Heart left ventricle (tissue), 13 donors: ENCODE results near the gene ZKSCAN7.

Experiments used
- CTCF ChIP-seq, 12 donors: fragments of 200-600 bp; sonication (generic) in 4 of 12; IDR thresholded peaks; one replicate each; pipeline versions ENCODE4 v1.5.0 to v1.8.0; 2018 to 2022; ENCODE audit warnings: antibody characterized with exemption in 12 of 12, mild to moderate bottlenecking in 5 of 12
- POLR2A ChIP-seq, 2 donors: fragments of 450-650 bp; IDR thresholded peaks; one replicate each; pipeline ENCODE4 v1.6.1; 2017; ENCODE audit warnings: antibody characterized with exemption in 2 of 2, mild to moderate bottlenecking in 2 of 2, moderate library complexity in 2 of 2
- donor health status: ischemic (EF 13 %, LVEDD 7.1; RV severe dilation, severe dysfunction).
- donor health status: DM: no; HTN: yes; CAD: no.
- donor health status: DM: no; HTN: no; CAD: no.
- donor health status: ischemic (EF 25% LVEDD 6.9; RV normal size, moderate dysfunction).
- donor health status: ischemic (EF 25% LVEDD 5.7; RV mildly dilated, moderate dysfunction).
- donor health status: ischemic (EF 35%, LVEDD 5.7; RV mildly dilated, moderate dysfunction).
- donor health status: nonischemic (EF 11% LVEDD 7.7; RV severe dilation, severe dysfunction).
- donor health status: DM: yes; HTN: yes; CAD: no.
- donor health status: PGD.
- donor health status: ischemic (EF 29% LVEDD 5.4; RV normal size, mild dysfunction).
- donor health status: nonischemic (EF 23%, LVEDD 6.1; RV moderate dilation, normal function).

GRCh38 chr3:44576613-44577012, 21.6 kb downstream of the ZKSCAN7 start:
- no peak for TF ChIP-seq CTCF (IDR thresholded peaks at IDR 0.05)
- no peak for TF ChIP-seq POLR2A (IDR thresholded peaks at IDR 0.05)
